Measurements from ENCODE around the gene VOPP1.

GRCh38 chr7:55499591-55499990, 72.7 kb downstream of the VOPP1 start:
- TF ChIP-seq, protein P1, sequence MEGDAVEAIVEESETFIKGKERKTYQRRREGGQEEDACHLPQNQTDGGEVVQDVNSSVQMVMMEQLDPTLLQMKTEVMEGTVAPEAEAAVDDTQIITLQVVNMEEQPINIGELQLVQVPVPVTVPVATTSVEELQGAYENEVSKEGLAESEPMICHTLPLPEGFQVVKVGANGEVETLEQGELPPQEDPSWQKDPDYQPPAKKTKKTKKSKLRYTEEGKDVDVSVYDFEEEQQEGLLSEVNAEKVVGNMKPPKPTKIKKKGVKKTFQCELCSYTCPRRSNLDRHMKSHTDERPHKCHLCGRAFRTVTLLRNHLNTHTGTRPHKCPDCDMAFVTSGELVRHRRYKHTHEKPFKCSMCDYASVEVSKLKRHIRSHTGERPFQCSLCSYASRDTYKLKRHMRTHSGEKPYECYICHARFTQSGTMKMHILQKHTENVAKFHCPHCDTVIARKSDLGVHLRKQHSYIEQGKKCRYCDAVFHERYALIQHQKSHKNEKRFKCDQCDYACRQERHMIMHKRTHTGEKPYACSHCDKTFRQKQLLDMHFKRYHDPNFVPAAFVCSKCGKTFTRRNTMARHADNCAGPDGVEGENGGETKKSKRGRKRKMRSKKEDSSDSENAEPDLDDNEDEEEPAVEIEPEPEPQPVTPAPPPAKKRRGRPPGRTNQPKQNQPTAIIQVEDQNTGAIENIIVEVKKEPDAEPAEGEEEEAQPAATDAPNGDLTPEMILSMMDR (conservative IDR thresholded peaks at IDR 0.05 in 1 of 2, IDR thresholded peaks at IDR 0.05 in 1 of 2; ENCODE audit: low read depth in 1 of 2, low read length in 2 of 2): no peak
- TF ChIP-seq EZH2 (IDR thresholded peaks at IDR 0.05; ENCODE audit: low read length, missing control alignments): no peak
